K562 (cell line): ENCODE results near the gene PSPH. TPM values are rescaled to one million over a fixed set of nuclear protein-coding genes. Genes with fewer than 3 reads are reported as not detected.

ENCODE experiments used
- ARID1B ChIP-seq: fragments of 450-650 bp; IDR thresholded peaks from 2 replicates; pipeline ENCODE4 v1.6.1; 2016; ENCODE audit warnings: antibody characterized with exemption, mild to moderate bottlenecking, inconsistent platforms
- ARID4B ChIP-seq: sonication (generic); formaldehyde crosslinking; IDR thresholded peaks from 2 replicates; pipeline ENCODE4 v1.8.0; 2022; ENCODE audit warnings: mild to moderate bottlenecking, missing genetic modification reagents
- ARNT ChIP-seq, 2 experiments: fragments of 450-650 bp; IDR thresholded peaks; 2 replicates each; pipeline ENCODE4 v1.6.1; 2016; ENCODE audit warnings: mild to moderate bottlenecking in 1 of 2
- ATF2 ChIP-seq: sonication (generic); formaldehyde crosslinking; IDR thresholded peaks from 2 replicates; pipeline ENCODE4 v1.8.1; 2022; ENCODE audit warnings: missing genetic modification reagents
- ATF3 ChIP-seq, 2 experiments: fragments of 450-650 bp in 1 of 2; sonication (generic) in 1 of 2; formaldehyde crosslinking in 1 of 2; IDR thresholded peaks in 1 of 2; conservative IDR thresholded peaks in 1 of 2; 2 replicates each; pipeline versions ENCODE4 v1.6.1 to v1.8.1; 2016 to 2023; ENCODE audit warnings: mild to moderate bottlenecking in 2 of 2, moderate library complexity in 2 of 2, inconsistent platforms in 1 of 2, missing genetic modification reagents in 1 of 2
- FOXP1 ChIP-seq: sonication (generic); formaldehyde crosslinking; IDR thresholded peaks from 2 replicates; pipeline ENCODE4 v1.8.0; 2022; ENCODE audit warnings: mild to moderate bottlenecking, missing genetic modification reagents
- KAT7 ChIP-seq: sonication (generic); formaldehyde crosslinking; IDR thresholded peaks from 2 replicates; pipeline ENCODE4 v1.8.0; 2022; ENCODE audit warnings: missing genetic modification reagents, mild to moderate bottlenecking, borderline replicate concordance
- KDM1A ChIP-seq, 2 experiments: fragments of 450-650 bp; IDR thresholded peaks; 2 replicates each; pipeline ENCODE4 v1.6.1; 2016; ENCODE audit warnings: mild to moderate bottlenecking in 2 of 2
- MCM2 ChIP-seq: fragments of 450-650 bp; IDR thresholded peaks from 2 replicates; pipeline ENCODE4 v1.6.1; 2017; ENCODE audit warnings: low read depth, mild to moderate bottlenecking
- NFATC3 ChIP-seq: fragments of 450-650 bp; IDR thresholded peaks from 2 replicates; pipeline ENCODE4 v1.6.1; 2017; ENCODE audit warnings: mild to moderate bottlenecking
- SRSF7 ChIP-seq: fragments of 200-400 bp; formaldehyde crosslinking; optimal IDR thresholded peaks from 2 replicates; pipeline ENCODE3; 2017; ENCODE audit warnings: mild to moderate bottlenecking, low read depth, low read length
- TEAD1 ChIP-seq, 2 experiments: fragments of 450-650 bp in 1 of 2; sonication (generic) in 1 of 2; formaldehyde crosslinking; IDR thresholded peaks; 2 replicates each; pipeline versions ENCODE4 v1.4.0 to v1.8.0; 2020 to 2022; ENCODE audit warnings: mild to moderate bottlenecking in 2 of 2, missing genetic modification reagents in 1 of 2
- THRAP3 ChIP-seq: fragments of 450-650 bp; IDR thresholded peaks from 2 replicates; pipeline ENCODE4 v1.6.1; 2016; ENCODE audit warnings: mild to moderate bottlenecking, inconsistent platforms, borderline replicate concordance
- ZBTB1 ChIP-seq: sonication (generic); formaldehyde crosslinking; IDR thresholded peaks from 2 replicates; pipeline ENCODE4 v1.8.1; 2023; ENCODE audit warnings: missing genetic modification reagents, low read depth, mild to moderate bottlenecking, borderline replicate concordance
- ZFP1 ChIP-seq: fragments of 450-650 bp; formaldehyde crosslinking; IDR thresholded peaks from 2 replicates; pipeline ENCODE4 v1.4.0; 2020; ENCODE audit warnings: mild to moderate bottlenecking, mixed read lengths
- ZNF23 ChIP-seq: fragments of 250-450 bp; sonication (Bioruptor Pico); IDR thresholded peaks from 2 replicates; pipeline ENCODE4 v1.4.0; 2020; ENCODE audit warnings: mild to moderate bottlenecking
- ZNF707 ChIP-seq: fragments of 250-450 bp; sonication (Bioruptor Pico); conservative IDR thresholded peaks from 2 replicates; pipeline ENCODE4 v1.8.0; 2022; ENCODE audit warnings: inconsistent platforms, mild to moderate bottlenecking, moderate library complexity
- polyA plus RNA-seq, 8 experiments: library from polyadenylated mRNA; depleted of rRNA in 4 of 8; stranded (reverse) in 5 of 8; unstranded in 3 of 8; fragments of >200 nt; fragmentation: Nextera tagmentation in 2 of 8; fragmentation: Illumina TruSeq in 1 of 8; extraction: Ambion mirVana in 2 of 8; extraction: Trizol in 1 of 8; gene quantifications; 2 replicates each; pipeline versions ENCODE4 v1.2.1 to v1.2.3, GENCODE V29; 2011 to 2014; ENCODE audit warnings: inconsistent platforms in 1 of 8, missing spikeins in 1 of 8
- total RNA-seq, 7 experiments: library from RNA; depleted of rRNA in 6 of 7; stranded (reverse); fragments of >200 nt in 6 of 7; fragmentation: Illumina TruSeq in 2 of 7; extraction: Trizol in 2 of 7; gene quantifications; 2 replicates each; pipeline versions ENCODE4 v1.2.1 to v1.2.3, GENCODE V29; 2011 to 2021; ENCODE audit warnings: low replicate concordance in 1 of 7
- TF ChIP-seq, protein P1 (sequence below): fragments of 250-450 bp; sonication (Bioruptor Pico); IDR thresholded peaks from 2 replicates; pipeline ENCODE4 v1.8.0; 2022; ENCODE audit warnings: inconsistent platforms
- TF ChIP-seq, protein P2 (sequence below): fragments of 250-450 bp; sonication (Bioruptor Pico); IDR thresholded peaks from 2 replicates; pipeline ENCODE4 v1.4.0; 2020; ENCODE audit warnings: borderline replicate concordance

The PSPH gene
- total and polyA plus RNA-seq, 9 of the 15 experiments (the other 6 are each of a cell fraction or from before 2014, with no cell fraction given): 6.3 to 46.8 (median 20.2) TPM

GRCh38 chr7:56062382-56062781, 11.1 kb upstream of the PSPH start (continued):
- TF ChIP-seq ARID4B (CRISPR knock-in tag) (no peak), ZBTB1 (CRISPR knock-in tag) (no peak), ZFP1 (CRISPR knock-in tag) (no peak), KAT7 (CRISPR knock-in tag) (no peak), THRAP3 (no peak), FOXP1 (CRISPR knock-in tag) (no peak), MCM2 (no peak), ARNT (IDR thresholded peaks at IDR 0.05) (no peak), ARID1B (peak; percentile 84), ZNF707 (no peak), ATF2 (CRISPR knock-in tag) (no peak), ATF3 (IDR thresholded peaks at IDR 0.05) (peak; percentile 94), ATF3 (CRISPR knock-in tag; conservative IDR thresholded peaks at IDR 0.05) (peak; percentile 65; the same call in 1 of the 2 replicates), KDM1A (IDR thresholded peaks at IDR 0.05) (no peak), SRSF7 (no peak), NFATC3 (peak; percentile 89), ZNF23 (CRISPR knock-in tag) (no peak), TEAD1 (CRISPR knock-in tag; IDR thresholded peaks at IDR 0.05) (no peak)
- TF ChIP-seq, protein P1, sequence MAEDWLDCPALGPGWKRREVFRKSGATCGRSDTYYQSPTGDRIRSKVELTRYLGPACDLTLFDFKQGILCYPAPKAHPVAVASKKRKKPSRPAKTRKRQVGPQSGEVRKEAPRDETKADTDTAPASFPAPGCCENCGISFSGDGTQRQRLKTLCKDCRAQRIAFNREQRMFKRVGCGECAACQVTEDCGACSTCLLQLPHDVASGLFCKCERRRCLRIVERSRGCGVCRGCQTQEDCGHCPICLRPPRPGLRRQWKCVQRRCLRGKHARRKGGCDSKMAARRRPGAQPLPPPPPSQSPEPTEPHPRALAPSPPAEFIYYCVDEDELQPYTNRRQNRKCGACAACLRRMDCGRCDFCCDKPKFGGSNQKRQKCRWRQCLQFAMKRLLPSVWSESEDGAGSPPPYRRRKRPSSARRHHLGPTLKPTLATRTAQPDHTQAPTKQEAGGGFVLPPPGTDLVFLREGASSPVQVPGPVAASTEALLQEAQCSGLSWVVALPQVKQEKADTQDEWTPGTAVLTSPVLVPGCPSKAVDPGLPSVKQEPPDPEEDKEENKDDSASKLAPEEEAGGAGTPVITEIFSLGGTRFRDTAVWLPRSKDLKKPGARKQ (CRISPR knock-in tag): no peak
- TF ChIP-seq, protein P2, sequence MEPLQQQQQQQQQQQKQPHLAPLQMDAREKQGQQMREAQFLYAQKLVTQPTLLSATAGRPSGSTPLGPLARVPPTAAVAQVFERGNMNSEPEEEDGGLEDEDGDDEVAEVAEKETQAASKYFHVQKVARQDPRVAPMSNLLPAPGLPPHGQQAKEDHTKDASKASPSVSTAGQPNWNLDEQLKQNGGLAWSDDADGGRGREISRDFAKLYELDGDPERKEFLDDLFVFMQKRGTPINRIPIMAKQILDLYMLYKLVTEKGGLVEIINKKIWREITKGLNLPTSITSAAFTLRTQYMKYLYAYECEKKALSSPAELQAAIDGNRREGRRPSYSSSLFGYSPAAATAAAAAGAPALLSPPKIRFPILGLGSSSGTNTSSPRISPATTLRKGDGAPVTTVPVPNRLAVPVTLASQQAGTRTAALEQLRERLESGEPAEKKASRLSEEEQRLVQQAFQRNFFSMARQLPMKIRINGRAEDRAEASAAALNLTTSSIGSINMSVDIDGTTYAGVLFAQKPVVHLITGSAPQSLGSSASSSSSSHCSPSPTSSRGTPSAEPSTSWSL: no peak
